Measurements from ENCODE around the gene TSPEAR. TPM values are rescaled to one million over a fixed set of nuclear protein-coding genes. Genes with fewer than 3 reads are reported as not detected.

Gene TSPEAR
- total RNA-seq, 1 experiment from 2014 or later: 0.32 TPM

- no peak overlapping the region for H3K27ac Mint-ChIP-seq (ENCODE audit: unreplicated experiment)
- no peak overlapping the region for H3K4me3 Mint-ChIP-seq (ENCODE audit: unreplicated experiment)
- H3K4me1 Mint-ChIP-seq (ENCODE audit: low read depth, unreplicated experiment): peaks cover 8% of the 10 kb centered on the region
- ChIA-PET CTCF (no interaction called here), POLR2A (no interaction called here)
- no TSS peak for BruUV-seq (replicated peaks)
- TF ChIP-seq CTCF (IDR thresholded peaks at IDR 0.05; ENCODE audit: insufficient read depth in 1 of 2, low read depth in 1 of 2, low read length in 1 of 2, severe bottlenecking in 1 of 2, unreplicated experiment in 1 of 2): no peak
- Histone ChIP-seq H3K36me3 (ENCODE audit: control insufficient read depth, insufficient read depth, low read length) (no peaks in the 10 kb centered on the region), H3K4me1 (no peaks in the 10 kb centered on the region), H3K27me3 (replicated peaks; ENCODE audit: control insufficient read depth, insufficient read depth, low read length) (no peaks in the 10 kb centered on the region), H3K4me3 (ENCODE audit: low read depth, low read length) (no peak overlapping the region), H3K9me3 (peaks cover 7% of the 10 kb centered on the region; the same call in 1 of the 2 replicates)
- H3K27me3 Mint-ChIP-seq (ENCODE audit: insufficient read depth, unreplicated experiment): peaks cover 6% of the 10 kb centered on the region
- H3K36me3 Mint-ChIP-seq (ENCODE audit: insufficient read depth, unreplicated experiment): no peaks in the 10 kb centered on the region
- intact Hi-C loops (cut with micrococcal nuclease; ENCODE audit: unreplicated experiment): no loop called here
- DNase-seq: no peak
- peaks cover 40% of the 10 kb centered on the region for H3K9me3 Mint-ChIP-seq (ENCODE audit: unreplicated experiment)
Observed at GRCh38 chr21:44572959-44573583, 138.3 kb downstream of the TSPEAR start.

DNA sequence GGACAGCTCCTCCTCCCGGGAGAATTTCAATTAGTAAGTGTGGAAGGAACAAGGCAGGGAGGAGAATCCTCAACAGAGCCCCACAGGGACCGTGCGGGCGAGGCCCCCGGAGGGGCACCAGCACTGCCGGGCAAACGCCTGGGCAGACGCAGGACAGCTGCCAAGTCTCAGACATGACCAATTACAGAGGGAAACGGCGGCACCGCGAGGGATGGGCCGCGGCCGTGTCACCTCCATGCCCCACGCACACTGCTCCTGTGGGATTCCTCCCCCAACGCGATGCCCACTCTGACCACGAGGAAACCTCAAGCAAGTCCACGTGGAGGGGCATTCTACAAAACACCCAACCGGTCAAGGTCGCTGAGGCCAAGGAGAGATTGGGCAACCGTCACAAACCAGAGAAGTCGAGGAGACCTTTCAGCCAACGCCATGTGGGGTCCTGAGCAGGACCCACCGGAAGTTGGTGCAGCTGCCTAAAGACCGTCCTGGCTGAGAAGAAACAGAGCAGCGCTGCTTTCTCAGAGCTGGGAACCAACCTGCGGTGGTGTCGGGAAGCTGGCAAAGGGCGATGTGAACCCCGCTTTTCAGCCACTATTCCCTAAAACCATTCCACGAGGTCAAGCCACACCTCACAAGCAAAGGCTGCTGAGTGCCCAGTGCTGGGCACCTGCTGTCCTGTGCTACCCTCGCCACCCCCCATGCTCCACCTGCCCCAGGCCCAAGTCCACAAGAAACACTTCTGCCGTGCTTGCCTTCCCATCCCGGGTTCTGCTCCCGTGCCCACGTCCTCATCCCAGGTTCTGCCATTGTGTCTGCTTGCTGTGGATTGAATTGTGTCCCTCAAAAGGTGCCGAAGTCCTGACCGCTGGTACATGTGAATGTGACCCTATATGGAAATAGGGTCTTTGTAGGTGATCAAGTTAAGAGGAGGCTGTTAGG, 139.3 kb downstream of the TSPEAR start:
- POLR2A ChIA-PET: no interaction called here
- peaks cover 6% of the 10 kb centered on the region for H3K27me3 Mint-ChIP-seq (ENCODE audit: insufficient read depth, unreplicated experiment)
- Histone ChIP-seq H3K4me1 (no peaks in the 10 kb centered on the region), H3K4me3 (ENCODE audit: low read depth, low read length) (no peak overlapping the region), H3K27me3 (replicated peaks; ENCODE audit: control insufficient read depth, insufficient read depth, low read length) (no peaks in the 10 kb centered on the region), H3K9me3 (peaks cover 7% of the 10 kb centered on the region; the same call in 1 of the 2 replicates), H3K36me3 (ENCODE audit: control insufficient read depth, insufficient read depth, low read length) (no peaks in the 10 kb centered on the region)
- H3K27ac Mint-ChIP-seq (ENCODE audit: unreplicated experiment): no peak overlapping the region
- no TSS peak for BruUV-seq (replicated peaks)
- H3K4me1 Mint-ChIP-seq (ENCODE audit: low read depth, unreplicated experiment): peaks cover 8% of the 10 kb centered on the region
- intact Hi-C loops (cut with micrococcal nuclease; ENCODE audit: unreplicated experiment): no loop called here
- peaks cover 31% of the 10 kb centered on the region for H3K9me3 Mint-ChIP-seq (ENCODE audit: unreplicated experiment)
- no peak for DNase-seq
- TF ChIP-seq CTCF (IDR thresholded peaks at IDR 0.05; ENCODE audit: insufficient read depth in 1 of 2, low read depth in 1 of 2, low read length in 1 of 2, severe bottlenecking in 1 of 2, unreplicated experiment in 1 of 2): no peak
- H3K4me3 Mint-ChIP-seq (ENCODE audit: unreplicated experiment): no peak overlapping the region
- no peaks in the 10 kb centered on the region for H3K36me3 Mint-ChIP-seq (ENCODE audit: insufficient read depth, unreplicated experiment)
- CTCF ChIA-PET: no interaction called here

- Histone ChIP-seq H3K4me1 (no peaks in the 10 kb centered on the region), H3K27me3 (replicated peaks; ENCODE audit: control insufficient read depth, insufficient read depth, low read length) (no peaks in the 10 kb centered on the region), H3K4me3 (ENCODE audit: low read depth, low read length) (no peak overlapping the region), H3K36me3 (ENCODE audit: control insufficient read depth, insufficient read depth, low read length) (no peaks in the 10 kb centered on the region), H3K9me3 (peaks cover 7% of the 10 kb centered on the region; the same call in 1 of the 2 replicates)
- no peak for DNase-seq
- intact Hi-C loops (cut with micrococcal nuclease; ENCODE audit: unreplicated experiment): no loop called here
- Mint-ChIP-seq H3K36me3 (ENCODE audit: insufficient read depth, unreplicated experiment) (no peaks in the 10 kb centered on the region), H3K4me3 (ENCODE audit: unreplicated experiment) (no peak overlapping the region), H3K27ac (ENCODE audit: unreplicated experiment) (no peak overlapping the region), H3K27me3 (ENCODE audit: insufficient read depth, unreplicated experiment) (peaks cover 6% of the 10 kb centered on the region), H3K4me1 (ENCODE audit: low read depth, unreplicated experiment) (peaks cover 8% of the 10 kb centered on the region), H3K9me3 (ENCODE audit: unreplicated experiment) (peaks cover 26% of the 10 kb centered on the region)
- ChIA-PET POLR2A (no interaction called here), CTCF (no interaction called here)
- BruUV-seq (replicated peaks): no TSS peak
- no peak for TF ChIP-seq CTCF (IDR thresholded peaks at IDR 0.05; ENCODE audit: insufficient read depth in 1 of 2, low read depth in 1 of 2, low read length in 1 of 2, severe bottlenecking in 1 of 2, unreplicated experiment in 1 of 2)
Observed at GRCh38 chr21:44571296-44571695, 140.1 kb downstream of the TSPEAR start.

Measured in Caco-2 (cell line).